HG03378 (cell line): ENCODE data around the gene STYXL1.
A peak's percentile ranks its signal among the peaks of the same experiment; 100 is the strongest.
"Not testable (repeated sequence)": the region's sequence is repeated elsewhere in the genome, so short reads cannot be mapped to it uniquely, and the experiment has no call there.

Experiments
- ATAC-seq: cut with Tn5 transposase; IDR thresholded peaks from one replicate; pipeline ENCODE4 v1.9.1; 2021; ENCODE audit warnings: mild to moderate bottlenecking, moderate library complexity; ENCODE audit not compliant: unreplicated experiment

STYXL1 gene

DNA sequence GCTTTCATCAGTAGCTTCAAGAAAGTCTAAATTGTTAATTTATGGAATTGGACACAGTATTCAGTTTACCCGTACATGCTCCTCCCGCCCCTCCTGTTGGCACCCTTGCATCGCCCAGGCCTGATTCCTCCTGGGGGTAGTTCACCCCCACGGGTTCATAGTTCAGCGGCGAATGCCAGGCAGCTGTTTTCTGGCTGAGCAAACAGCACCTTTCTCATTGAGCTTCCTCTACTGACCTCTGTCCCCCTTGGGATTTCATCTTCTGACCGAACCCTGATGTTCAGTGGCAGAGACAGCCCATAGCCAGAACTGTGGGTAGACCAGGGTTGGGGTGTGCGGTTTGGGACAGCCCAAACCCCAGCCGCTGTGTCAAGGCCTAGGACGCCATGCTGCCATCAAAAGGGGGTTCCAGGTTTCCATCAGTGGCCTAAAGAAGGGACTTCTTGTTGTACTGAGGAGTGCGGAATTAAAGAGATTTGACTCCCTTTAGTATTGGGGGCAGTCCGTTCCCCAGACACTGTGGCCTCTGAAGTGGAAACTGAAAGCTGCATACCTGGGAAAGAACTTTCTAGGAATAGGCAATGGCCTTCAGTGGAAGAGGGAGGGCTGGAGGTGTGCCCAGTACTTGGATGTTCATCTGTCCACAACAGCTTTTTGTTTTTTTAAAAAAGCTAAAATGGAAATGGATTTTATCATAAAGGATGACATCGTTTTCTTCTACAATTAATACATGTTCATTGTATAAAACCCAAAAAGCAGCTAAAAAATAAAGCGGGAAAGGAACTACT is 19.1 kb upstream of the STYXL1 start:
- no peak for ATAC-seq

DNA sequence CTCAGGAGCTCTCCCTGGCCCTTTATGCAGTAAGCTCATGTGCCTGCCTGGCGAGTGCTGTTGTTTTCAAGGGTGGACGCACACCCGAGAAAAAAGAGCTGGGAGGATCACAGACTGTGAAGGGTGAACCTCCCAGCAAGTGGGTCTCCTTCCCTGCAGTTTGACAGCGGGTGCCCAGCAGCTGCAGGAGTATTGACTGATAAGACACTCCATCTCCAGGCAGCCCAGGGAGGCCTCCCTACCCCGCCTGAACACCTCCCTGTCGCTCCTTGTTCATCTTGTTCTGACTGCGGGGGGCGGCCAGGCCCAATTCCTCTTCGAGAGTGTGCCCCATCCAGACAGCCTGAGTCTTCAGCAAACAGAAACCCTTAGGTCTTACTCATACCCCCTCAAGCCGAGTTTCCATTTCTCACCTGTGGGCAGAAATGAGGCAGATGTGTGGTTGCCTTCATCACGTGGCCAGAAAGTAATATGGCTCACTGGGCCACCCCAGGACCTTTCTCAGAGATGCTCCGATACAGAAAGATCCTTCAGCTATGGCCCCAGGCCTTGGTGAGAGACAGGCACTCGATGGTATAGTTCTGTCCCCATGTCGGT is 17.3 kb upstream of the STYXL1 start:
- no peak for ATAC-seq

DNA sequence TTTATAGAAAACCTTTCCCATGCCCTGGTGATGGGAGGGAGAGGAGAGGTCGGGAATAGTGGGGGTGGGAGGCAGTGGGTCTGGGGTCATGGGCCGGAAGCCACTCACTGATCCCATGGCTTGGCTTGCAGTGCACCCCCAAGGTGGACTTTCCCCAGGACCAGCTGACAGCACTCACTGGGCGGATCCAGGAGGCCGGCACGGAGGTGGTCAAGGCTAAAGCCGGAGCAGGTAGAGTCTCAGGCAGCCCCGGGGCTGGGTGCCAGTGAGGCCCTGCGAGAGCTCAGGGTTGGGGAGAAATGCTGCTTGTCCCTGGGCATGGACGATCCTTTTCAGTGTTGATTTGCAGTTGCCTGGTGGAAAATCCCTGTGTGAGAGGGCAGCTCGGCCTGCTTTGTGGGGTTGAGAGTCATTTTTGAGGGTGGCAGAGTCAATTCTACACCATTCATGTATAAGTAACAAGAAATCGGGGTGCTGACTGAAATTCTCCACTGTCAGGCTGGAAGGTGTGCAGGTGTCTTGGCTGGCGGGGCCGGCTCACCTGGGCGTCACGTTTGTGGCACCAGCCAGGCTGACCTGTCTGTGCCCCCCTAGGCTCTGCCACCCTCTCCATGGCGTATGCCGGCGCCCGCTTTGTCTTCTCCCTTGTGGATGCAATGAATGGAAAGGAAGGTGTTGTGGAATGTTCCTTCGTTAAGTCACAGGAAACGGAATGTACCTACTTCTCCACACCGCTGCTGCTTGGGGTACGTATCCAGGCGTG is 16.6 kb upstream of the STYXL1 start:
- no peak for ATAC-seq

DNA sequence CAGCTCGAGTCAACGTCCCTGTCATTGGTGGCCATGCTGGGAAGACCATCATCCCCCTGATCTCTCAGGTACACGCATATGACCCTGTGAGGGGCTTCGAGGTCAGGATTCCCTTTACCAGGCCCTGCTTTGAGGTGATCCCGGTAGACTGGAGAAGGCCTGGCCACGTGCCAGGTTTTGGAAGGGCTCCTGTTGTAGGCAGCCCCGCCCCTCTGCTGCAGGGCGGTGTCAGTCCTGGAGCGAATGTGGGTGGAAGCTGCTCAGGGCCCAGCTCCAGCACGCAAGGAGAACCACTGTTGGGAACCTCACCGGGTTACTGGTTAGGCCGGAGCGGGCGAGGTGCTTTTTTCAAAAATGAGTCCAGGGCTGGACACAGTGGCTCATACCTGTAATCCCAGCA is 15.7 kb upstream of the STYXL1 start:
- ATAC-seq = no peak

DNA sequence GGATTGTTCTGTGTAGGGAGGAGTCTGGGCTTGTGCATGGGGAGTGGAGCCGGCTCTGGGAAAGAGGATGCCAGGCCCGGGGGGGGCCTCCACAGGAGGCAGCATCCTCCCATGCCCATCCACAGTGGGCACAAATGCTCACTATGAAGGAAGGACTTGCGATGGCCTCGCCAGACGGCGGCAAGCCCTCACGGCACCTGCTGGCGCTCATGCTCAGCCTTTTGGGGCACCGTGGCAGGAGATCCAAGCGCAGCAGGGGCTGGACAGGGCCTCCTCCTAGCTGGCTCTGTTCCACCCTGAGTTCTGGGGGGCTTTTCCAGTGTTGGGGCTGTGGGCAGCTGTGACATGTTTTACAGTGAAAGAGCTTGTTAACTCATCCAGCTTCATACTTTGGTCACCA is 15.3 kb upstream of the STYXL1 start:
- ATAC-seq = no peak

DNA sequence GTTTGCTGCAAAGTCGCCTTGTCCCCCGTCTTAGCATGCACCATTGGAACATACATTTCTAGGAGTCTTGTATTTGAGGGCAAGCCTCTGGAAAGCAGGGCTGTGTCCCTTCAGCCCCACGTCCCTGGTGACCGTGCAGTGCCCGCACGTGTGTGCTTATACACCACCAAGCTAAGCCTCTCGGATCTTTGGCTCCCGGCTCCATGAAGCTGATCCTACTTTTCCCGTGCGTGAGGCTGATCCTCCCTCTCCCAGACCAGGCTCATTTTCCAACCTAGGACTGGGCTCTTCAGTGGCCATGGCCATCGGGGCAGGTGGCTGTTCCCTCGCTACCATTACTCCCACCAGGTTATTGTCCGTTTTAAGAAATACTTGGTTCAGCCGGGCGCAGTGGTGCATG is 14.5 kb upstream of the STYXL1 start:
- no peak for ATAC-seq

DNA sequence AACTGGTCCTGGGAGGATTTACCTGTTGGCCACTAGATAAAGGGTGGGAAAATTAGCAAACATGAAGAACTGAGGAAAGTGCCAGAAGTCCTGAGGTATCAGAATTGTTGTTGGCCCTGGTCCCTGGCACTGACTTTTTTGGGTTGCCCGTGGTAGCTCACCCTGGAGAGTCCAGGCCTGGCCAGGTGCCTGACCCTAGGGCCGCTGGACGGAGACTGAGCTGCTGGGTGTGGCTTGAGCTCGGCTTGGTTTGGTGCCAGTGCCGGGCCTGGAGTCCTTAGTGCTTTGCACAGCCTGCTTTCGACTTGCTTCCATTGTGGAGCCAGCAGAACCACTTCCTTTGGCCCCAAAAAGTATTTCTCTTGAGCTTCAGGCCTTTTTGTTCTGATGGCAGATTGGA is 13.0 kb upstream of the STYXL1 start:
- ATAC-seq = no peak

DNA sequence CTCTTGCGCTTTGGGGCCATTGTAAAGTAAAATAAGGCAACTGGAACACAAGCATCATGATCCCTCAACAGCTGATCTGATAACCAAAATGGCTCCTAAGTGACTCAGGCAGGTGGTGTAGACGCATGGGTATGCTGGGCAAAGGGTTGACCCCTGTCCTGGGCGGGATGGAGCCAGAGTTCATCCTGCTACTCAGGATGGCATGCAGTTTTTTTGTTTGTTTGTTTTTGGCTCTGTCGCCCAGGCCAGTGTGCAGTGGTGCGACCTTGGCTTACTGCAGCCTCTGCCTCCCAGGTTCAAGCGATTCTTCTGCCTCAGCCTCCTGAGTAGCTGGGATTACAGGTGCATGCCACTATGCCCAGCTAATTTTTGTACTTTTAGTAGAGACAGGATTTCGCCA is 10.9 kb upstream of the STYXL1 start:
- ATAC-seq = not testable (repeated sequence)

DNA sequence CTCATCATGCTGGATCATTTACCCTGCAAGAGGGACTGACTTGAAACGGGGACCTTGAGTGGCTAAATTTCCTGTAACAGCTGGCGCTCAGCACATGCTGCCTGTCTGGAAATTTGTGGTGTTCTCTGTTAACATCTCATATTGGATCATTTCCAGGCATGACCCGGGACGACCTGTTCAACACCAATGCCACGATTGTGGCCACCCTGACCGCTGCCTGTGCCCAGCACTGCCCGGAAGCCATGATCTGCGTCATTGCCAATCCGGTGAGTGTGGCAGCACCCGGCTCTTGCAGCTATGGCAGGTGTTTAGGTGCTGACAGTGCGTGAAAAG is 10.0 kb upstream of the STYXL1 start:
- no peak for ATAC-seq

DNA sequence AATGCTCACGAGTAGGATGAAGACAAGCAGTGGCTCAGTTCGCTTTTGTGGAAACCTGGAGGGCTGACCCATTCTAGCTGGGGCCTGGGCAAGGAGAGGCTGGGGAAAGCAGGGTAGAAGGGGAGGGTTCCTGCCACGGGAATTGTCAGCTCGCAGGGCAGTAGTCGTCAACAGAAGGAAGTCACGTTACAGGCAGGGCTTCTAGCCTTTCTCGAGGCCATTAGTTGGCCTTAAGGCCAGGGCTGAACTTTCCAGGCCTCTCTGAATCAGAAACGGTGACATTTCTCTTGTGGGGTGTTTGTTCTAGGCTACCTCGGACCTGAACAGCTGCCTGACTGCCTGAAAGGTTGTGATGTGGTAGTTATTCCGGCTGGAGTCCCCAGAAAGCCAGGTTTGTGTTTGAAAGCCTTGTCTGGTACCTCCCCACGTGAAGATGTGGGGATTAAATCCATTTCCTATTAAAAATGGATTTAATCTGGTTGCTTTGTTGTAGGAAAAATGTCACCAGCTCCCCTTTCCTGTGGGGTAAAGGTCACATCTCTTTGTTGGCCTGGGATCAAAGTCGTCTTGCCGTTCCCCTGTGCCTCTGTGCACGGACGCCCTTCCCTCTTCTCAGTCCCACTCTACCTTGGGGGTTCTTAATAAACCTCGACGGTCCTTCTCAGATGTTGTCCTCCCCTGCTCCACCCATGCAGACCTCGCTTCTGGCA is 9.5 kb upstream of the STYXL1 start:
- ATAC-seq = no peak

DNA sequence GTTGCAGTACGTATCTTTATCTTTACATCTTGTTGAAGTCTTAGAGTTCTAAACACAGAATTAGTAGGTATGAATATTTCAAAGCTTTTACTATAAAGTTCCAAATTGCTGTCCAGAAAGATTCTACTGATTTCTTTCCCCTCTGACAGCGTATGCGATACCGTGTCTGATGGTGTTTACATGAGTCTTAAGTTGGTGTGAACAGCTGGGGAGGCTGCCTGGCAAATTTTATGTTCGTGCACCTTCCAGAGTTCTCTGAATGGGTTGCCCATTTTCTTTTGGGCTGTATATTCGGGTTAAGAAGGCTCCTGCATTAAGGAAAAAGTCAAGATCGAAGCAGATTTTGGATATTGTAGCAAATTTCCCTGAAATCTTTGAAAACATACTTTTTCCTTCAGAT is 8.4 kb upstream of the STYXL1 start:
- no peak for ATAC-seq

DNA sequence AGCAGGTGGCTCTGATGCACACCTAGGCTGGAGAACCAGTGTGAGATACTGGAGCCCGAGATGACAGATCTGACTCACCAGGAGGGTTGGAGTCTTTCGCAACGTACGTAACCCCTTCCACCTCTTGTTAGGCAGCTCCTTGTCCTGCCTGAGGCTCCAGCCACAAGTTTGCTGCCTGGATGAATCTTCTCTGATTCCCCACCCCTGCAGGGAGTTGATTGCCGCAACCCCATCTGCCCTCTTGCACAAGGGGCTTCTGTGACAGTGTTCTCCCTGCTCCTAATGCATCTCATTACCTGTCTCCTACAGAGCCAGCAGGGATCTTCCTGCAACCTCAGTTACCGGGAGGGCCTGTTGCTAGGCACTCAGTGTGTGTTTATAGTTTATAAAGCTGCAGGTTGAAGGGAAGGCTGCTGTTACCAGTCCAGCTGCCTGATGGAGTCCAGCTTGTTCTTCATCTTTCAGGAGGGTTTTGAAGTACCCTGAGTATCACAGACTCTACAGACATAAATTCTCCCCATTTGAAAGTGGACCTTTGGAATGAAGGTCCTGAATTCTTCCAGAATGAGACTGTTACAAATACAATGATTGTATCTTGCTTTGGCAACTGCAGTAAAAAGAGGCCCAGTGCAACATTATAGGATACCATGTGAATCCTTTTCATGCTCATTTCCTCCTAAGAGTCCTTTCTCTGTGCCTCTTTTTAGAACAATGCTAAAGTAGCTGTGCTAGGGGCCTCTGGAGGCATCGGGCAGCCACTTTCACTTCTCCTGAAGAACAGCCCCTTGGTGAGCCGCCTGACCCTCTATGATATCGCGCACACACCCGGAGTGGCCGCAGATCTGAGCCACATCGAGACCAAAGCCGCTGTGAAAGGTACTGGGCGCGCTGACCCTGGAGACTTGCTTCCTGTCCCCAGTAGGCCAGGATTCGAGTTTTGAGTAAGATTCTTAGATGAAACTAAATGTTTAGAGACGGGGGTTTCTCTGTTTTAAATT is 6.6 kb upstream of the STYXL1 start:
- no peak for ATAC-seq

DNA sequence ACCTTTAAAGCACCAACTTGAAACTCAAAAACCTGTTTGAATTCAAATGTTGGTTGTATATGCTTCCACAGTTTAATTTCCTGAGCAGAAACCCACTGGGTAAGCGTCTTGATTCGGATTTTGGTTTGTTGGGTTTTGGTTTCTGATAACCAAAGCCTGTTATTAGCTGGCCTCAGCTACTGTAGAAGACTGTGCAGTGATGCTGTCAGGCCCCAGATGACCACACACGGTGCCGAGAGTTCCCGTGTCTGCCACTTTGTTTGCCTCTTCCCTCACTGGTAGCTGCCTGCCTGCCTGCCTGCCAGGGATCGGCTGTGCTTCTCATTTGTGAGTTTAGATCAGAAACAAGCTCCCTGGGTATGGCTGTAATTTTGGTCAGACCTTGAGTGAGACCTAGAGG is 5.7 kb upstream of the STYXL1 start:
- ATAC-seq = no peak

DNA sequence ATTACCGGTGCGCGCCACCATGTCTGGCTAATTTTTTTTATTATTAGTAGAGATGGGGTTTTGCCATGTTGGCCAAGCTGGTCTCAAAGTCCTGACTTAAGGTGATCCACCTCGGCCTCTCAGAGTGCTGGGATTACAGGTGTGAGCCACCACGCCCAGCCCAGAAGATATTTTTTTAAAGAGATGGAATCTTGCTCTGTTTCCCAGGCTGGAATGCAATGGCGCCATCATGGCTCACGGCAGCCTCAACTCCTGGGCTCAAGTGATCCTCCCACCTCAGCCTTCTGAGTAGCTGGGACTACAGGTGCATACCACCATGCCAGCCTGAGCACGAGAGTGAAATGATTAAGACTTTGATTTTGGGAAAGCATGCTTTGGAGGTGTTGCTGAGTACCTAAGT is 4.9 kb upstream of the STYXL1 start:
- ATAC-seq = not testable (repeated sequence)

DNA sequence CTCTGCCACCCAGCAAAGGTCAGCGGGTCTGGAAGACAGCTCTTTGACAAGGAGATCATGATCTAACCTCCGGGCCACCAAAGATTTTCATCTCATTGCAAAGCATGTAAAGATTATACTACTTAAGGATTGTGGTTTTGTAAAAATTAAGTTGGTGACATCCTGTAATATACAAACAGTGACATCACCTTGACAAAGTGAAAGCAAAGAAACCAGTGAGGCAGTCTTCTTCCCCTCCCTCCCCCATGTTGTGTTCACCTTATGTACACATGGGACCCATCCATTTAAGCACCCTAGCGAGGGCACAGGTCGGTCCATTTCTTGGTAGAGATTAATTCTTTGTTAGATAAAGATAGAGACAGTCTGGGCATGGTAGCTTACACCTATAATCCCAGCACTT is 4.0 kb upstream of the STYXL1 start:
- ATAC-seq = no peak

DNA sequence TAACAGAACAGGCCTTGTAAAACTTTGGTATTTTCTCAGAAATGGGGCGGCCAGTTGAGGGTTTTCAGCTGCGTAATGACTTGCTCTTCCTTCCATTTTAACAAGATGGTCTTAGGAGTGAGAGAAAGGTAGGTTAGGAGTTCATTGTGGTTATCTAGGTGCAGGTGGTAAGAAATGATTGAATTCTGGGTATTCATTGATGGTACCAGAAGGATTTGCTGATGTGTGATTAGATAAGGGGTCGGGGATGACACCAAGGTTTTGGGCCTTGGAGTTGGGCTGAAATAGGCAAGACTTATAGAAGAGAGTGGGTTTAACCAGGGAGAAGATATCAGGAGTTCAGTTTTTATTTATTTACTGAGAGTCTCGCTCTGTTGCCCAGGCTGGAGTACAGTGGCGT is 2.7 kb upstream of the STYXL1 start:
- no peak for ATAC-seq

DNA sequence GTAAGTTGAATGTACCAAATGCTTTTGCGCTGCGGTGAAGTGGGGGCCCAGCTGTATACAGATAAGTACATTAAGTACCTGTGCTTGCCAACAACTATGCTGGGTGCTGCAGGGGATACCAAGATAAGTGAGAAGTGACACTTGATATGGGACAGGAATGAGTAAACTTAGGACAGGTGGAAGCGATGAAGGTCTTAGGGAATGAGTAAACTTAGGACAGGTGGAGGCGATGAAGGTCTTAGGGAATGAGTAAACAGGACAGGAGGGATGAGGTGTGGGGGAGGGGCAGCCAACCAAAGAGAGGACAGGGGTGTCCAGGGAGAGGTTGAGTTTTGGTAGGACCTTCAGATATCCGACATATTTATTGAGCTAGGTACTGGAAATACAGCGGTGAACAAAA is 1.5 kb upstream of the STYXL1 start:
- no peak for ATAC-seq

DNA sequence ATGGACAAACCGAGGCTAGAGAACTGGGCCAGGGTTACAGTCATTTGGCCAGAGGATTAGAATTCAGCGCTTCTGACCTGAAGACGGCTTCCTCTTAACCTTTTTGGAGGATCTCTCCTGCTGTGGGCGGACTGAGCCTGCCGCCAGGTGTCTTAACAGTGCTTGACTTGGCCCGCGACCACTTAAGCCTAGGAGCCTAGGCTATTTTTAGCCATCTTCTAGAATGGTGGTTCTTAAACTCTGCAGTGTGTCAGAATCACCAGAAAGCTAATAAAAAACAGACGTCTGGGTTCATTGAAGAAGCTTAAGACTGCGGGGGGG is 828 bp upstream of the STYXL1 start:
- ATAC-seq = peak; percentile 5

DNA sequence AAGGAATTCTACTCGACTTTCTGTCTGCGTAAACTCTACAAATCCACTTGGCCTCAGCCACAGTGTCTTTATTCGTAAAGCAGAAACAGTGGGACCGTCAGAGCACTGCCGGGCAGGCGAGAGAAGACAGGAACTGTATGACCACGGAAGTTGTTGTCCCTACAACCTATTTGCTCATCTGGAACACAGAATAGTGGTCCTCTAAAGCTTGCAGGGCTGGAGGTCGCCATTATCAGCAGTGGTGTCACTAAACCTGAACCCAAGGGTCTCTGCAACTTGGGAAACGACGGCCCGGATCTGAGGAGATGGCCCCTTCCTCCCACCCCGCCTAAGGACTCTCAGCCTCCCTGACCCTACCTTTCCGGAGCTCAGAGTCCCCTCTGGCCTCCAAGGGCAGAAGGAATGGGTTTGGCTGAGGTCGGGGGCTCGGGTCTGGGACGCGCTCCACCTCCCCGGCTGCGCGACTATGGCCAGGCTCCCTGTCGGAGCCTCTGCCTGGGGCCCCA is 442 bp downstream of the STYXL1 start:
- no peak for ATAC-seq

DNA sequence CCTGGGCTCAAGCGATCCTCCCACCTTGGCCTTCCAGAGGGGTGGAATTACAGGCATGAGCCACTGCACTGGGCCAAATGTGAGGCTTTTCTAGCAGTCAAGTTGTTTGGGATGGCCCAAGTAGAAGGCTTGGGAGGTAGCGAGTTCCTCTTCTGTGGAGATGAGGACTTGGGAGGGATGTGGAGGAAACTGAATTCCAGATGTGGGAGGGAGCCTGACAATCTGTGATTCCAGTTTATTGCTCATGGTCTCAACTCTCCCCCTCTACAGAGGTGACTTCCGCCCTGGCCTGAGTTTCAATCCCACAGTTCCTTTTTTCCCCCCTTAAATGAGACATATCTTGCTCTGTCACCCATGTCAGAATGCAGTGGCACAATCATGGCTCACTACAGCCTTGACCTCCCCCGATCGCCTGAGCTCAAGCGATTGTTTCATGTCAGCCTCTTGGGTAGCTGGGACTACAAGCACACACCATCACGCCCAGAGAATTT is 3.4 kb downstream of the STYXL1 start:
- no peak for ATAC-seq
